Transverse colon (tissue), 4 donors: ENCODE results near the gene SLC13A4.

ENCODE experiments used
- CTCF ChIP-seq, 5 experiments: fragments of 200-600 bp in 3 of 5; fragments of 450-650 bp in 2 of 5; sonication (generic) in 3 of 5; IDR thresholded peaks; 1 replicate in 2 of 5; 2 replicates in 3 of 5; pipeline ENCODE4 v1.5.1; 2016 to 2017; ENCODE audit warnings: antibody characterized with exemption in 5 of 5, inconsistent platforms in 3 of 5, mild to moderate bottlenecking in 2 of 5, moderate library complexity in 1 of 5
- POLR2AphosphoS5 ChIP-seq, 3 donors: sonication (generic); formaldehyde crosslinking; IDR thresholded peaks; one replicate each; pipeline ENCODE4 v1.6.1; 2016; ENCODE audit warnings: antibody characterized with exemption in 3 of 3

GRCh38 chr7:135684136-135684535 lies 43.9 kb downstream of the SLC13A4 start:
- no peak for TF ChIP-seq CTCF (IDR thresholded peaks at IDR 0.05)
- no peak for TF ChIP-seq POLR2AphosphoS5 (IDR thresholded peaks at IDR 0.05)
